Endothelial cell of umbilical vein (primary cell): Measurements from ENCODE around the gene NDUFA8.

ENCODE experiments used
- EZH2 ChIP-seq: IDR thresholded peaks from 2 replicates; pipeline ENCODE4 v1.6.1; 2012; ENCODE audit warnings: borderline replicate concordance, low read depth, mild to moderate bottlenecking, moderate library complexity, low read length, inconsistent platforms; ENCODE audit not compliant: severe bottlenecking
- MYC ChIP-seq: IDR thresholded peaks from one replicate; pipeline ENCODE4 v1.6.1; 2011; ENCODE audit warnings: mild to moderate bottlenecking, low read depth, low read length
- TF ChIP-seq, protein P1 (sequence below), 2 donors: IDR thresholded peaks; 1 replicate in 1 of 2; 2 replicates in 1 of 2; pipeline ENCODE4 v1.5.1; 2011; ENCODE audit warnings: low read length in 2 of 2, mild to moderate bottlenecking in 2 of 2, moderate library complexity in 2 of 2, control low read depth in 1 of 2, inconsistent platforms in 1 of 2, low read depth in 1 of 2; ENCODE audit not compliant: insufficient read depth in 1 of 2; ENCODE audit errors: extremely low read depth in 1 of 2

DNA sequence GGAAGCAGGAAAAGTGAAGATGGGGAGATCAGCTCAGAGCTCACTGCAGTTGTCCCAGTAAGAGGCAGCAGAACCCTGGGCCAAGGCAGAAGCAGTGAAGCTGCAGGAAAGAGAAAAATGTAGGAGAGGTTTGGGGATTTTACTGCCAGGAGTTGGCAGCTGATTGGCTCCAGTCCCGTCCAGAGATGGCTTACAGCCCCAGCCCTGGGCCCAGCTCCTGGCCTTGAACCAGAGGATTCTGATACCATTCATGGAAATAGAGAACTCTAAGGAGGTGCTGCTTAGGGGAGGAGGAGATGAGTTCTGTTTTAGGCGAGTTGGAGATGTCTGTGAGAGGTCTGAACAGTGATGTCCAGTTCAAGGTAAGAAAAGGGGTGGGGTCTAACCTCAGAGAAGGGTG, 4.7 kb upstream of the NDUFA8 start:
- no peak for TF ChIP-seq EZH2
- TF ChIP-seq, protein P1, sequence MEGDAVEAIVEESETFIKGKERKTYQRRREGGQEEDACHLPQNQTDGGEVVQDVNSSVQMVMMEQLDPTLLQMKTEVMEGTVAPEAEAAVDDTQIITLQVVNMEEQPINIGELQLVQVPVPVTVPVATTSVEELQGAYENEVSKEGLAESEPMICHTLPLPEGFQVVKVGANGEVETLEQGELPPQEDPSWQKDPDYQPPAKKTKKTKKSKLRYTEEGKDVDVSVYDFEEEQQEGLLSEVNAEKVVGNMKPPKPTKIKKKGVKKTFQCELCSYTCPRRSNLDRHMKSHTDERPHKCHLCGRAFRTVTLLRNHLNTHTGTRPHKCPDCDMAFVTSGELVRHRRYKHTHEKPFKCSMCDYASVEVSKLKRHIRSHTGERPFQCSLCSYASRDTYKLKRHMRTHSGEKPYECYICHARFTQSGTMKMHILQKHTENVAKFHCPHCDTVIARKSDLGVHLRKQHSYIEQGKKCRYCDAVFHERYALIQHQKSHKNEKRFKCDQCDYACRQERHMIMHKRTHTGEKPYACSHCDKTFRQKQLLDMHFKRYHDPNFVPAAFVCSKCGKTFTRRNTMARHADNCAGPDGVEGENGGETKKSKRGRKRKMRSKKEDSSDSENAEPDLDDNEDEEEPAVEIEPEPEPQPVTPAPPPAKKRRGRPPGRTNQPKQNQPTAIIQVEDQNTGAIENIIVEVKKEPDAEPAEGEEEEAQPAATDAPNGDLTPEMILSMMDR (IDR thresholded peaks at IDR 0.05; ENCODE audit: extremely low read depth in 1 of 2, insufficient read depth in 1 of 2, low read depth in 1 of 2, low read length in 2 of 2), result no peak
- TF ChIP-seq MYC, result no peak
